Kidney epithelial cell (primary cell): ENCODE data around the gene CRACDL. TPM values are rescaled to one million over a fixed set of nuclear protein-coding genes. Genes with fewer than 3 reads are reported as not detected.

Experiments
- DNase-seq: peaks from one replicate; pipeline ENCODE4 v3.0.0-alpha.2; 2010; ENCODE audit warnings: low read depth
- H3K27me3 ChIP-seq: 2 replicates; pipeline ENCODE4 v1.6.0; 2011; ENCODE audit warnings: low read length; ENCODE audit not compliant: control insufficient read depth, insufficient read depth
- H3K36me3 ChIP-seq: 2 replicates; pipeline ENCODE4 v1.5.1; 2011; ENCODE audit warnings: low read length; ENCODE audit not compliant: control insufficient read depth, insufficient read depth
- H3K4me3 ChIP-seq: 2 replicates; pipeline ENCODE4 v1.5.1; 2011; ENCODE audit warnings: low read depth, mild to moderate bottlenecking, control low read depth, low read length
- CTCF ChIP-seq: IDR thresholded peaks from 2 replicates; pipeline ENCODE4 v1.5.1; 2011; ENCODE audit warnings: mild to moderate bottlenecking, moderate library complexity, low read length, control low read depth, inconsistent platforms; ENCODE audit not compliant: insufficient read depth, poor library complexity, severe bottlenecking
- total RNA-seq: library from RNA; depleted of rRNA; stranded (reverse); fragments of >200 nt; gene quantifications from 2 replicates; pipeline ENCODE4 v1.2.3, GENCODE V29; 2015

The CRACDL gene
- total RNA-seq, 1 donor from 2014 or later: 1.4 TPM

- no peak for TF ChIP-seq CTCF
- Histone ChIP-seq H3K36me3 (no peaks in the 10 kb centered on the region), H3K4me3 (no peak overlapping the region), H3K27me3 (peaks cover 3% of the 10 kb centered on the region)
- no peak for DNase-seq
These were observed 164.1 kb downstream of the CRACDL start for GRCh38 chr2:98771721-98772524.

GRCh38 chr2:98771264-98771663, 164.8 kb downstream of the CRACDL start:
- no peaks in the 10 kb centered on the region for H3K36me3 ChIP-seq
- no peak for DNase-seq
- no peak for TF ChIP-seq CTCF
- no peak overlapping the region for H3K4me3 ChIP-seq
- H3K27me3 ChIP-seq: peaks cover 3% of the 10 kb centered on the region

- Histone ChIP-seq H3K27me3 (no peaks in the 10 kb centered on the region), H3K4me3 (no peak overlapping the region), H3K36me3 (no peaks in the 10 kb centered on the region)
- DNase-seq: no peak
- TF ChIP-seq CTCF: no peak
These were observed 166.2 kb downstream of the CRACDL start for GRCh38 chr2:98769784-98770183.

- no peaks in the 10 kb centered on the region for H3K36me3 ChIP-seq
- no peak for DNase-seq
- TF ChIP-seq CTCF: no peak
- no peaks in the 10 kb centered on the region for H3K27me3 ChIP-seq
- no peak overlapping the region for H3K4me3 ChIP-seq
These were observed 166.9 kb downstream of the CRACDL start for GRCh38 chr2:98769114-98769476.

- DNase-seq: no peak
- H3K4me3 ChIP-seq: no peak overlapping the region
- no peak for TF ChIP-seq CTCF
- H3K27me3 ChIP-seq: no peaks in the 10 kb centered on the region
- no peaks in the 10 kb centered on the region for H3K36me3 ChIP-seq
These were observed 167.5 kb downstream of the CRACDL start for GRCh38 chr2:98768384-98769113.
